ENCODE measurements around the gene NEGR1. TPM values are rescaled to one million over a fixed set of nuclear protein-coding genes. Genes with fewer than 3 reads are reported as not detected.

NEGR1 gene
- total RNA-seq, 4 donors from 2014 or later, result 7.0 to 10.0 (median 8.1) TPM

- H3K4me3 ChIP-seq, result no peak overlapping the region
- in situ Hi-C loops (cut with MboI; ENCODE audit: low pct_ligation_motif_present in 1 of 4, low pct_unique_long_range_greater_than_20kb in 1 of 4, low sequenced_read_pairs in 3 of 4), result no loop called here
- no peaks in the 10 kb centered on the region for H3K27me3 ChIP-seq
- TF ChIP-seq POLR2A (IDR thresholded peaks at IDR 0.05) (no peak), EP300 (IDR thresholded peaks at IDR 0.05; ENCODE audit: low read depth) (no peak), CTCF (IDR thresholded peaks at IDR 0.05) (no peak), POLR2AphosphoS5 (IDR thresholded peaks at IDR 0.05) (no peak)
- 83 to 100% methylated on average over 1 of the region's 1 CpG for WGBS, 2 donors (ENCODE audit: low coverage in 1 of 2)
- no peaks in the 10 kb centered on the region for H3K9me3 ChIP-seq
- H3K36me3 ChIP-seq, result no peaks in the 10 kb centered on the region
- H3K4me1 ChIP-seq, result peaks cover 0 to 6% (median 2%) of the 10 kb centered on the region in 4 donors
- intact Hi-C loops (cut with DNase I; ENCODE audit: low total_unique reads), result loop anchor here (10.0 kb wide), 1 partner anchor 58 kb away; no protein-coding TSS in a partner anchor
- no peak for DNase-seq
- H3K27ac ChIP-seq, result no peak overlapping the region
Observed at GRCh38 chr1:71656902-71657301, 625.4 kb downstream of the NEGR1 start.

DNA sequence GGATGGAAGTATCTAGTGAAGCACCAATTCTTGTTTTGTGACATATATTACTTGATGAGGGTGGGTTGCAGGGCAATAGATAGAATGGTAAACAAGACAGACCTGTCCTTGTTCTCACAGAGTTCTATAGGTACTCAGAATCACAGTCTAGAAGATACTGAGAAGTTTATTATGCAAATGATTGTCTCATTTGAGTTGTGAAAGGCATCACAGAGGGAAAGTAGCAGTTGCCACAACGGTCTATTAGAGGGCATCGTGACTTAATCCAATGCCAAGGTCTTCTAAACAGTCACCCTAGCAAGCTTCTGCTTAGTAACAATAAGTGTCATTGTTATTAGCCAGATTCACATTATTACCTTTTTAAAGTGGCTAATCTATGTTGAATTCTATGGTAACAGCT is 626.7 kb downstream of the NEGR1 start:
- Histone ChIP-seq H3K27me3 (no peaks in the 10 kb centered on the region), H3K9me3 (no peaks in the 10 kb centered on the region), H3K4me1 (peaks cover 0 to 6% (median 2%) of the 10 kb centered on the region in 4 donors), H3K4me3 (no peak overlapping the region), H3K36me3 (no peaks in the 10 kb centered on the region), H3K27ac (no peak overlapping the region)
- DNase-seq, result no peak
- in situ Hi-C loops (cut with MboI; ENCODE audit: low pct_ligation_motif_present in 1 of 4, low pct_unique_long_range_greater_than_20kb in 1 of 4, low sequenced_read_pairs in 3 of 4), result no loop called here
- intact Hi-C loops (cut with DNase I; ENCODE audit: low total_unique reads), result loop anchor here (10.0 kb wide), 1 partner anchor 59 kb away; no protein-coding TSS in a partner anchor
- 77 to 100% methylated on average over 1 to 2 of the region's 2 CpGs for WGBS, 2 donors (ENCODE audit: low coverage in 1 of 2)
- TF ChIP-seq EP300 (IDR thresholded peaks at IDR 0.05; ENCODE audit: low read depth) (no peak), POLR2A (IDR thresholded peaks at IDR 0.05) (no peak), POLR2AphosphoS5 (IDR thresholded peaks at IDR 0.05) (no peak), CTCF (IDR thresholded peaks at IDR 0.05) (no peak)

GRCh38 chr1:71653952-71654351 is 628.4 kb downstream of the NEGR1 start:
- Histone ChIP-seq H3K4me3 (no peak overlapping the region), H3K36me3 (no peaks in the 10 kb centered on the region), H3K9me3 (no peaks in the 10 kb centered on the region), H3K27ac (no peak overlapping the region), H3K4me1 (peaks cover 0 to 17% (median 9%) of the 10 kb centered on the region in 4 donors), H3K27me3 (no peaks in the 10 kb centered on the region)
- in situ Hi-C loops (cut with MboI; ENCODE audit: low pct_ligation_motif_present in 1 of 4, low pct_unique_long_range_greater_than_20kb in 1 of 4, low sequenced_read_pairs in 3 of 4), result no loop called here
- 80 to 81% methylated on average over 2 of the region's 2 CpGs for WGBS, 2 donors (ENCODE audit: low coverage in 1 of 2)
- no peak for DNase-seq
- TF ChIP-seq EP300 (IDR thresholded peaks at IDR 0.05; ENCODE audit: low read depth), result no peak
- intact Hi-C loops (cut with DNase I; ENCODE audit: low total_unique reads), result loop anchor here (10.0 kb wide), 1 partner anchor 61 kb away; no protein-coding TSS in a partner anchor

- in situ Hi-C loops (cut with MboI; ENCODE audit: low pct_ligation_motif_present in 1 of 4, low pct_unique_long_range_greater_than_20kb in 1 of 4, low sequenced_read_pairs in 3 of 4), result no loop called here
- DNase-seq, result no peak
- 56 to 64% methylated on average over 1 of the region's 1 CpG for WGBS, 2 donors (ENCODE audit: low coverage in 1 of 2)
Observed at GRCh38 chr1:71651214-71651613, 631.1 kb downstream of the NEGR1 start.

More at GRCh38 chr1:71651214-71651613, 631.1 kb downstream of the NEGR1 start:
- Histone ChIP-seq H3K36me3 (no peaks in the 10 kb centered on the region), H3K27ac (no peak overlapping the region), H3K4me3 (no peak overlapping the region), H3K4me1 (peaks cover 0 to 18% (median 8%) of the 10 kb centered on the region in 4 donors), H3K27me3 (no peaks in the 10 kb centered on the region), H3K9me3 (no peaks in the 10 kb centered on the region)
- TF ChIP-seq POLR2A (IDR thresholded peaks at IDR 0.05) (no peak), CTCF (IDR thresholded peaks at IDR 0.05) (no peak), POLR2AphosphoS5 (IDR thresholded peaks at IDR 0.05) (no peak), EP300 (IDR thresholded peaks at IDR 0.05; ENCODE audit: low read depth) (no peak)
- intact Hi-C loops (cut with DNase I; ENCODE audit: low total_unique reads), result loop anchor here (10.0 kb wide), 1 partner anchor 64 kb away; no protein-coding TSS in a partner anchor

All from transverse colon (tissue), 4 donors.